Measurements from ENCODE around the gene GRAMD1A.

DNA sequence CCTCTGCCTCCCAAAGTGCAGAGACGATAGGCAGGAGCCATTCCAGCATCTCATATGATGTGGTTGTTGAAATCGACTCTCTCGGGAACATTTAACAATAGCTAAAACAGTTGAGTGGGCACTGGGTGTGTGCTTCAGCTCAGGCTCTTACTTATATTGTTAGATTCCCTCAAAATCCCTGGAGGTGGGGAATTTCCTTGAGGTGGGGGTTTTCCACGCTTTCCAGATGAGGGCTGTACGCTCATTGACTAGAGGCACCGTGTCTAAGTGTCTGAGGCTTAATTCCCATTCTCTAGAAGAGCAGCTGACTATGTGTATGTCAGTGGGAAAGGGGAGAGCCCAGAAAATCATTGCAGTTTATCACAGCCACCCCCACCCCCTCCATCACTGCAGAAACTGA, 10.8 kb upstream of the GRAMD1A start:
- no peak for TF ChIP-seq POLR2AphosphoS5 (IDR thresholded peaks at IDR 0.05)
- TF ChIP-seq, protein P1, sequence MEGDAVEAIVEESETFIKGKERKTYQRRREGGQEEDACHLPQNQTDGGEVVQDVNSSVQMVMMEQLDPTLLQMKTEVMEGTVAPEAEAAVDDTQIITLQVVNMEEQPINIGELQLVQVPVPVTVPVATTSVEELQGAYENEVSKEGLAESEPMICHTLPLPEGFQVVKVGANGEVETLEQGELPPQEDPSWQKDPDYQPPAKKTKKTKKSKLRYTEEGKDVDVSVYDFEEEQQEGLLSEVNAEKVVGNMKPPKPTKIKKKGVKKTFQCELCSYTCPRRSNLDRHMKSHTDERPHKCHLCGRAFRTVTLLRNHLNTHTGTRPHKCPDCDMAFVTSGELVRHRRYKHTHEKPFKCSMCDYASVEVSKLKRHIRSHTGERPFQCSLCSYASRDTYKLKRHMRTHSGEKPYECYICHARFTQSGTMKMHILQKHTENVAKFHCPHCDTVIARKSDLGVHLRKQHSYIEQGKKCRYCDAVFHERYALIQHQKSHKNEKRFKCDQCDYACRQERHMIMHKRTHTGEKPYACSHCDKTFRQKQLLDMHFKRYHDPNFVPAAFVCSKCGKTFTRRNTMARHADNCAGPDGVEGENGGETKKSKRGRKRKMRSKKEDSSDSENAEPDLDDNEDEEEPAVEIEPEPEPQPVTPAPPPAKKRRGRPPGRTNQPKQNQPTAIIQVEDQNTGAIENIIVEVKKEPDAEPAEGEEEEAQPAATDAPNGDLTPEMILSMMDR (IDR thresholded peaks at IDR 0.05; ENCODE audit: poor library complexity, severe bottlenecking), result no peak

Measured in neural cell (in vitro differentiated cells).